Hepatocyte (in vitro differentiated cells): Measurements from ENCODE around the gene MGAM2. TPM values are rescaled to one million over a fixed set of nuclear protein-coding genes. Genes with fewer than 3 reads are reported as not detected.
"Not testable (repeated sequence)": the region's sequence is repeated elsewhere in the genome, so short reads cannot be mapped to it uniquely, and the experiment has no call there.

ENCODE experiments used
- DNase-seq: peaks from one replicate; pipeline ENCODE4 v3.0.0-alpha.2; 2016; ENCODE audit warnings: low spot score
- H2AFZ ChIP-seq: fragments of 200-600 bp; sonication (generic); 2 replicates; pipeline ENCODE4 v1.6.0; 2016; ENCODE audit warnings: antibody characterized with exemption, mild to moderate bottlenecking
- H3K27ac ChIP-seq: fragments of 200-600 bp; sonication (generic); 2 replicates; pipeline ENCODE4 v1.5.1; 2016; ENCODE audit warnings: mild to moderate bottlenecking
- H3K27me3 ChIP-seq: fragments of 200-600 bp; sonication (generic); 2 replicates; pipeline ENCODE4 v1.6.1; 2016
- H3K36me3 ChIP-seq: fragments of 200-600 bp; sonication (generic); replicated peaks from 2 replicates; pipeline ENCODE4 v1.5.1; 2016; ENCODE audit warnings: low read depth; ENCODE audit not compliant: insufficient read depth
- H3K4me1 ChIP-seq: fragments of 200-600 bp; sonication (generic); 2 replicates; pipeline ENCODE4 v1.5.1; 2016; ENCODE audit warnings: mild to moderate bottlenecking, moderate library complexity; ENCODE audit not compliant: insufficient read depth
- H3K4me2 ChIP-seq: fragments of 200-600 bp; sonication (generic); 2 replicates; pipeline ENCODE4 v1.6.0; 2016
- H3K4me3 ChIP-seq: fragments of 200-600 bp; sonication (generic); 2 replicates; pipeline ENCODE4 v1.5.1; 2016; ENCODE audit warnings: mild to moderate bottlenecking
- H3K79me2 ChIP-seq: fragments of 200-600 bp; sonication (generic); 2 replicates; pipeline ENCODE4 v1.6.0; 2017; ENCODE audit warnings: mild to moderate bottlenecking
- H3K9me2 ChIP-seq: fragments of 200-600 bp; sonication (generic); replicated peaks from 2 replicates; pipeline ENCODE4 v1.6.0; 2017; ENCODE audit warnings: mild to moderate bottlenecking; ENCODE audit not compliant: insufficient read depth
- H3K9me3 ChIP-seq: fragments of 200-600 bp; sonication (generic); 2 replicates; pipeline ENCODE4 v1.5.1; 2016; ENCODE audit warnings: low read depth, mild to moderate bottlenecking
- H4K20me1 ChIP-seq: fragments of 200-600 bp; sonication (generic); 2 replicates; pipeline ENCODE4 v1.6.0; 2016; ENCODE audit warnings: mild to moderate bottlenecking; ENCODE audit not compliant: insufficient read depth, poor library complexity, severe bottlenecking
- CTCF ChIP-seq: fragments of 200-600 bp; sonication (generic); IDR thresholded peaks from 2 replicates; pipeline ENCODE4 v1.5.1; 2016; ENCODE audit warnings: antibody characterized with exemption, mild to moderate bottlenecking; ENCODE audit not compliant: poor library complexity
- EZH2 ChIP-seq: fragments of 200-600 bp; sonication (generic); IDR thresholded peaks from 2 replicates; pipeline ENCODE4 v1.6.1; 2016; ENCODE audit warnings: antibody characterized with exemption, mild to moderate bottlenecking, borderline replicate concordance
- EZH2phosphoT487 ChIP-seq: fragments of 200-600 bp; sonication (generic); IDR thresholded peaks from one replicate; pipeline ENCODE4 v1.6.1; 2018; ENCODE audit warnings: antibody characterized with exemption, mild to moderate bottlenecking, low read depth, moderate library complexity; ENCODE audit not compliant: unreplicated experiment, severe bottlenecking
- WGBS: methylation state at CpG from one replicate; pipeline ENCODE4 v1.1.6; 2016; ENCODE audit warnings: low lambda C conversion rate; ENCODE audit errors: missing lambda C conversion rate; 5-methylcytosine and 5-hydroxymethylcytosine counted together
- polyA plus RNA-seq: library from polyadenylated mRNA; unstranded; fragments of >200 nt; fragmentation: Nextera tagmentation; extraction: Ambion mirVana; gene quantifications from 2 replicates; pipeline ENCODE4 v1.2.1, GENCODE V29; 2016
- total RNA-seq: library from RNA; depleted of rRNA; stranded (reverse); fragments of >200 nt; gene quantifications from 2 replicates; pipeline ENCODE4 v1.2.3, GENCODE V29; 2014

MGAM2 gene
- total and polyA plus RNA-seq, 2 experiments from 2014 or later, result 1.6 to 4.1 TPM

GRCh38 chr7:142100634-142101033 is 10.9 kb upstream of the MGAM2 start:
- H3K9me3 ChIP-seq, result no peaks in the 10 kb centered on the region
- no peak overlapping the region for H2AFZ ChIP-seq
- H3K4me2 ChIP-seq, result no peak overlapping the region
- H3K27me3 ChIP-seq, result no peaks in the 10 kb centered on the region
- H3K79me2 ChIP-seq, result no peaks in the 10 kb centered on the region
- WGBS, result 95% methylated on average over 1 of the region's 1 CpG
- H4K20me1 ChIP-seq, result no peaks in the 10 kb centered on the region
- no peak overlapping the region for H3K4me3 ChIP-seq
- no peak for DNase-seq
- no peaks in the 10 kb centered on the region for H3K36me3 ChIP-seq
- H3K27ac ChIP-seq, result no peak overlapping the region
- no peaks in the 10 kb centered on the region for H3K9me2 ChIP-seq
- H3K4me1 ChIP-seq, result peaks cover 7% of the 10 kb centered on the region
- no peak for TF ChIP-seq EZH2phosphoT487

DNA sequence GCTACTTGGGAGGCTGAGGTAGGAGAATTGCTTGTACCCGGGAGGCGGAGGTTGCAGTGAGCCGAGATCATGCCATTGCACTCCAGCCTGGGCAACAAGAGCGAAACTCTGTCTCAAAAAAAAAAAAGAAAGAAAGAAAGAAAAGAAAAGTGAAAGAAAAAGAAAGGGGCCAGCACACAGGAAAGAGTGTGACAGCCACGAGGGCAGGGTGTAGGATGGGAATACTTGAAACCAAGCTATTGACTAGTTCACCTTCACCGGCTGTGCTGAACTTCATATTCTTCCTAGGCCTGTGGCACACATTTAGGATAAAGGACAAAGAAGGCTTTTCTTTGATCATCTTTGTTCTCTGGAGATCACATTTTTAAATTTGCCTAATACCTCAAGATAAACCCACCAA is 9.7 kb upstream of the MGAM2 start:
- not testable (repeated sequence) for H2AFZ ChIP-seq, H4K20me1 ChIP-seq, H3K36me3 ChIP-seq, DNase-seq, H3K4me3 ChIP-seq, H3K4me1 ChIP-seq, H3K27ac ChIP-seq, H3K27me3 ChIP-seq, H3K9me2 ChIP-seq, H3K9me3 ChIP-seq, H3K79me2 ChIP-seq, H3K4me2 ChIP-seq
- 90% methylated on average over 6 of the region's 6 CpGs for WGBS

GRCh38 chr7:142104550-142105527 is 6.7 kb upstream of the MGAM2 start:
- DNase-seq, result peak; percentile 45
- Histone ChIP-seq H3K36me3 (no peaks in the 10 kb centered on the region), H3K9me3 (no peaks in the 10 kb centered on the region), H3K9me2 (no peaks in the 10 kb centered on the region), H3K27me3 (no peaks in the 10 kb centered on the region), H3K4me1 (peaks cover 7% of the 10 kb centered on the region), H3K4me3 (no peak overlapping the region), H3K4me2 (peak overlapping the region; percentile 50), H3K79me2 (no peaks in the 10 kb centered on the region), H4K20me1 (no peaks in the 10 kb centered on the region), H2AFZ (no peak overlapping the region), H3K27ac (peak overlapping the region; percentile 83)
- TF ChIP-seq CTCF, result no peak
- TF ChIP-seq EZH2phosphoT487, result no peak
- no peak for TF ChIP-seq EZH2
- 72% methylated on average over 6 of the region's 6 CpGs for WGBS

DNA sequence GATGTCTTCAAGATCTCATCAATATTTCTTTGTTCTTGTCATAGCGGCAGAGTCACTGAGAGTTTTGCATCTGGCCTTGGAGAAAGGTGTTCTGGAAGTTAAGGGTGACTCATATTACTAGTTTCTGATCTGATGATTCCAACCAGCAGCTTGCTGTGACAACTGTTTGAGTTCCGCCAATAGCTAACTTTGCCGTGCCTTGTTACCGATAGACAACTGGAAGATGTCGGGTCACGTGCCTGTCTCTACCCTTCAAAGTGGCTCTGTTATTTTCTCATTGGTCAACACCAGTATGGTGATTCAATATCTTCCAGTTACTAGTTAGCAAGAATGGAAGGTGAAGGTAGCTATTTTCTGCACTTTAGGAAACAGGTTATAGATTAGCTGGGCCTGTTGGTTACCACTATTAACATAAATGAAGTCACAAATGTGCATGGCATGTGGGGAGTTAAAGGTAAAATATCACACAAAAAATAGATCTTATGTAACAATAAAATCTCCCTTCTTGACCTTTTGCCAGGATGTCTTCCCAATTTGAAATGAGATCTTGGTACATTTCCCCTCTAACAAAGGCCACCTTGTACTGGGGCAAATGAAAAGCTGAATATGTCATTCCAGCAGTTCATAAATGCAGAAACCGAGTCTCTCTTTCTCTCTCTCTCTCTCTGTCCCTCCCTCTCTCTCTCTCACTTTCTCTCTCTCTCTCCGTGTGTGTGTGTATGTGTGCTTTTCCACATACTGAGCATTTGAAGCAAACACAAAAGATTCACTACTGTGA is 2.6 kb upstream of the MGAM2 start:
- H3K4me2 ChIP-seq, result no peak overlapping the region
- H3K27me3 ChIP-seq, result no peaks in the 10 kb centered on the region
- no peaks in the 10 kb centered on the region for H3K9me3 ChIP-seq
- no peaks in the 10 kb centered on the region for H3K36me3 ChIP-seq
- H2AFZ ChIP-seq, result no peak overlapping the region
- no peaks in the 10 kb centered on the region for H3K9me2 ChIP-seq
- H3K27ac ChIP-seq, result peak overlapping the region; percentile 17
- 75% methylated on average over 8 of the region's 8 CpGs for WGBS
- peaks cover 7% of the 10 kb centered on the region for H3K4me1 ChIP-seq
- no peaks in the 10 kb centered on the region for H4K20me1 ChIP-seq
- no peak overlapping the region for H3K4me3 ChIP-seq
- H3K79me2 ChIP-seq, result no peaks in the 10 kb centered on the region
- no peak for DNase-seq
- TF ChIP-seq EZH2phosphoT487 (no peak), EZH2 (no peak), CTCF (no peak)
